Measurements from ENCODE around the gene NUP205.

GRCh38 chr7:135644154-135644553 is 86.4 kb downstream of the NUP205 start:
- TF ChIP-seq CTCF (IDR thresholded peaks at IDR 0.05), result no peak
- no peak for TF ChIP-seq POLR2A (IDR thresholded peaks at IDR 0.05)
